Spinal cord (tissue), 10 donors: Measurements from ENCODE around the gene OSBPL8. TPM values are rescaled to one million over a fixed set of nuclear protein-coding genes. Genes with fewer than 3 reads are reported as not detected.
"Not testable (repeated sequence)": the region's sequence is repeated elsewhere in the genome, so short reads cannot be mapped to it uniquely, and the experiment has no call there.

ENCODE experiments used
- DNase-seq, 6 donors: peaks; one replicate each; pipeline versions ENCODE4 v3.0.0 to v3.0.0-alpha.2; 2013 to 2015; ENCODE audit warnings: low spot score in 6 of 6, low read depth in 4 of 6
- H3K27ac ChIP-seq: one replicate; pipeline ENCODE4 v1.5.1; 2013; ENCODE audit warnings: low read depth, low read length, control low read depth
- H3K27me3 ChIP-seq: one replicate; pipeline ENCODE4 v1.6.1; 2013; ENCODE audit warnings: low read length; ENCODE audit not compliant: control insufficient read depth, insufficient read depth
- H3K36me3 ChIP-seq: one replicate; pipeline ENCODE4 v1.6.1; 2013; ENCODE audit warnings: low read length; ENCODE audit not compliant: control insufficient read depth, insufficient read depth
- H3K4me1 ChIP-seq: one replicate; pipeline ENCODE4 v1.6.1; 2013; ENCODE audit warnings: low read length; ENCODE audit not compliant: control insufficient read depth, insufficient read depth
- H3K4me3 ChIP-seq: one replicate; pipeline ENCODE4 v1.5.1; 2013; ENCODE audit warnings: low read depth, low read length, control low read depth
- H3K9me3 ChIP-seq: one replicate; pipeline ENCODE4 v1.6.1; 2013; ENCODE audit warnings: low read length; ENCODE audit not compliant: control insufficient read depth, insufficient read depth
- WGBS: methylation state at CpG from one replicate; pipeline ENCODE4 v1.1.5; 2013; ENCODE audit warnings: missing lambda C conversion rate; ENCODE audit not compliant: insufficient coverage; 5-methylcytosine and 5-hydroxymethylcytosine counted together
- polyA plus RNA-seq, 2 donors: library from polyadenylated mRNA; unstranded; fragments of 120-200 nt; gene quantifications; one replicate each; pipeline ENCODE4 v1.2.1, GENCODE V29; 2013; ENCODE audit not compliant: insufficient read length in 2 of 2
- total RNA-seq, 2 donors: library from RNA; depleted of rRNA in 1 of 2; stranded (reverse); fragments of 120-200 nt in 1 of 2; fragments of >200 nt in 1 of 2; gene quantifications; one replicate each; pipeline versions ENCODE4 v1.2.3 to v1.2.4, GENCODE V29; 2013 to 2014
- donor health status: healthy.

OSBPL8 gene
- total and polyA plus RNA-seq, 4 donors = 34.1 to 149 (median 56.9) TPM

DNA sequence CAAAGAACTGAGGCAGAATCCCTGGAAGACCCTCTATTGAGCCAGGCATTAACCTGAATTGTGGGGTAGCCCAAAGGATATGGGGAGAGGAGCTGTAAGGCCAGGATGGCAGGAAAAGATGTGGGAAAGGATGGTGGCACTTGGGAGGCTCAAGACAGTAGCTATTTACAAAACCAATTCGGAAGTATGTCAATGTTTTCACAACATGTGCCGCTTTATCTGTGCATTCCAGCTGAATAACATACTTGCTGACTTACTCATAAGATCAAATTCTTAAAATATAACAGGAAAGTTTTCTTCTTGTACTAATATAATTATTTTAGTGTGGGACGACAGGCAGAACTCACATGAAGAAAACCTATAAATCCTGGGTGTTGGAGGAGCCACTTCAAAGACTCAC is 222.0 kb downstream of the OSBPL8 start:
- DNase-seq = no peak
- Histone ChIP-seq H3K4me3 (no peak overlapping the region), H3K9me3 (no peaks in the 10 kb centered on the region), H3K36me3 (no peaks in the 10 kb centered on the region), H3K4me1 (no peaks in the 10 kb centered on the region), H3K27ac (no peak overlapping the region), H3K27me3 (no peaks in the 10 kb centered on the region)
- no CpG with 5 or more reads among the region's 3 CpGs for WGBS

DNA sequence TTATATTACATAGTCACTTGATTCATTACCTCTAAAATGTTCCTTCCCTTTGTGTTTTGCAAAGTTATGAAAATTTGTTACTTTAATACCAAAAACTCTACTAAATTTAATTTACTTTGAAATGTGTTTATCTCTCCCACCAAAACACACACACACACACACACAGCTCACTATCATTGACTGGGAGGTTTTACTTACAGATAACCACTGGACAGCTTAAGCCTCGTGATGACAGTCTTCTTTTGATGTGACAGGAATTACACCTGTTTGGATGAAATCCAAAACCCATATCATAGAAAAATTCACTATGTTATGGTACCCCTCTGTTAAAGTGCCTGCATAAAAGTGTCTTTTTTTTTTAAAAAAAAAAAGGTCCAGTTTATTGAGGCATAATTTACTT is 227.0 kb downstream of the OSBPL8 start:
- WGBS = no CpG with 5 or more reads among the region's 1 CpG
- Histone ChIP-seq H3K36me3 (no peaks in the 10 kb centered on the region), H3K4me3 (no peak overlapping the region), H3K27me3 (no peaks in the 10 kb centered on the region), H3K4me1 (no peaks in the 10 kb centered on the region), H3K9me3 (no peaks in the 10 kb centered on the region), H3K27ac (no peak overlapping the region)
- DNase-seq = no peak

DNA sequence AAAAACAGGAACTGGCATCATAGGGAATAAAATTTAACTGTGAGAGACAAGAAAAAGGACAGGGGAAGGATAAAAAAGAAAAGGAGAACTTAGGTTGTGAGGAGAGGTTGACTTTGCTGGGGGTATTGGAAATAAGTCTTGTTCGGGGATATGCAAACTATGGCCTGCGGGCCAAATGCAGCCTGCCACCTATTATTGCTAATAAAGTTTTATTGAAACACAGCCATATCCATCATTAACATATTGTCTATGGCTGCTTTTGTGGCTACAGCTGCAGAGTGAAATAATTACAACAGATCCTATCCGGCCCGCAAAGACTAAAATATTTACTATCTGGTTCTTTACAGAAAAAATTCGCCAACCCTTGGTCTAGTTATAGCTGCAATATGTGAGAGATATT is 230.0 kb downstream of the OSBPL8 start:
- Histone ChIP-seq H3K4me3 (no peak overlapping the region), H3K27ac (no peak overlapping the region), H3K4me1 (no peaks in the 10 kb centered on the region), H3K36me3 (no peaks in the 10 kb centered on the region), H3K9me3 (no peaks in the 10 kb centered on the region), H3K27me3 (no peaks in the 10 kb centered on the region)
- no peak for DNase-seq
- no CpG with 5 or more reads among the region's 5 CpGs for WGBS

DNA sequence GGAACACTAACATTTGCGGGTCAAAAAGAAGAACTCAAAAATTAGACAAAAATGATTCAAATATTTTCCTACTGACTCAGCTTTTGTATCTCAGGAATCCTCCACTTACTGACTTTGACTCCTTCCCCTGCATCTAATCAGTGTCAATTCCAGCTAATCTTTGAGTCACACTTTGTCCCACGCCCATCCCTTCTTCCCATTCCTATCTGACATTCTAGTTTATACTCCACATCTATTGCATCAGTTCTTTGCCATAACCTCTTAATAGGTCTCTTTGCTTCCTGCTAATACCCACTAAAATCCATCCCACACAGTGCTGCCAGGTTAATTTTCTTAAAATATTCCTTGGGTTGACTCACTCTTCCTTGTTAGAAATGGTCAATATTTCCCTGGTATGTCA is 230.4 kb downstream of the OSBPL8 start:
- H3K27ac ChIP-seq = no peak overlapping the region
- no peaks in the 10 kb centered on the region for H3K9me3 ChIP-seq
- no peak overlapping the region for H3K4me3 ChIP-seq
- no peak for DNase-seq
- no peaks in the 10 kb centered on the region for H3K27me3 ChIP-seq
- WGBS = 88% methylated on average over 1 of the region's 2 CpGs
- H3K36me3 ChIP-seq = no peaks in the 10 kb centered on the region
- H3K4me1 ChIP-seq = no peaks in the 10 kb centered on the region

DNA sequence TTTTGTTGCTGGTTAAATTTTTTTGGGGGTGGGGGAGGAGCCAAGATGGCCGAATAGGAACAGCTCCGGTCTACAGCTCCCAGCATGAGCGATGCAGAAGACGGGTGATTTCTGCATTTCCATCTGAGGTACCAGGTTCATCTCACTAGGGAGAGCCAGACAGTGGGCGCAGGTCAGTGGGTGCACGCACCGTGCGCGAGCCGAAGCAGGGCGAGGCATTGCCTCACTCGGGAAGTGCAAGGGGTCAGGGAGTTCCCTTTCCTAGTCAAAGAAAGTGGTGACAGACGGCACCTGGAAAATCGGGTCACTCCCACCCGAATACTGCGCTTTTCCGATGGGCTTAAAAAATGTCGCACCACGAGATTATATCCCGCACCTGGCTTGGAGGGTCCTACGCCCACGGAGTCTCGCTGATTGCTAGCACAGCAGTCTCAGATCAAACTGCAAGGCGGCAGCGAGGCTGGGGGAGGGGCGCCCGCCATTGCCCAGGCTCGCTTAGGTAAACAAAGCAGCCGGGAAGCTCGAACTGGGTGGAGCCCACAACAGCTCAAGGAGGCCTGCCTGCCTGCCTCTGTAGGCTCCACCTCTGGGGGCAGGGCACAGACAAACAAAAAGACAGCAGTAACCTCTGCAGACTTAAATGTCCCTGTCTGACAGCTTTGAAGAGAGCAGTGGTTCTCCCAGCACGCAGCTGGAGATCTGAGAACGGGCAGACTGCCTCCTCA is 239.8 kb downstream of the OSBPL8 start:
- not testable (repeated sequence) for H3K4me1 ChIP-seq, H3K27ac ChIP-seq, H3K4me3 ChIP-seq, H3K27me3 ChIP-seq, DNase-seq, H3K9me3 ChIP-seq, H3K36me3 ChIP-seq
- 75% methylated on average over 16 of the region's 32 CpGs for WGBS

DNA sequence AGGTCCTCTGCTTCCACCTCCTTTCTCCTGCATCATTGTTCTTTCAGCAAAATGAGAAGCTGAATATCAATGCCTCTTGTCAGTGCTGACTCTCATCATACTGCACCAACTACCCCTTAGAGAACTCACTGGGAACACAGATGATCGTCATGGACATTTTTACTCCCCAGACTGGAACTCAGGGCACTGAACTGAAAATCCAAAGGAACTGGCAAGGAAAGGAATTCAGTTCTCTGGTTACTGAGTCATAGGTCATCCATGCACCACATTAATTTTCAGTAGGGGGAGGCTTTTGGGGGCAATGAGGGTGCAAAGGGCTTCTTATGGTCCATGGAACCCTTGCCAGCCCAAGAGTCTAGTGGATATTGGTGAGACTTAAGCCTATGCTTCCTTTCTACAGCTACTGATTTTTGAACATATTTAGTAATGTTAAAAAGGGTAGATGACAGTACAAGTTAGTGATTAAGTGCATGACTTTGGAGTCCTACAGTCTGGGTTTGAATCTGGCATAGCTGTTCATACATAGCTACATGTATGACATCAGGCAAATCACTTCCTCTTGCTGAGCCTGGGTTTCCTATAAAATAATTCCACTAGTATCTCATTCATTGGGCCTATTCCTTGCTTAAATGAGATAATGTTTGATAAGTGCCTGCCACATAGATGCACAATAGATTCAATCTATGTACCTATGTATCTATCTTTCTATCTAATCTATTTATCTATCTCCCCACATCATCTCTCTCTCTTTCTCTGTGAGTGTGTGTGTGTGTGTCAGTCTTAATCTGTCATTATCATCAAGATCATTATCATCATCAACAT is 240.6 kb downstream of the OSBPL8 start:
- Histone ChIP-seq H3K27me3 (no peaks in the 10 kb centered on the region), H3K36me3 (no peaks in the 10 kb centered on the region), H3K27ac (no peak overlapping the region), H3K4me3 (no peak overlapping the region), H3K4me1 (no peaks in the 10 kb centered on the region), H3K9me3 (no peaks in the 10 kb centered on the region)
- no peak for DNase-seq
- 60% methylated on average over 1 of the region's 1 CpG for WGBS

DNA sequence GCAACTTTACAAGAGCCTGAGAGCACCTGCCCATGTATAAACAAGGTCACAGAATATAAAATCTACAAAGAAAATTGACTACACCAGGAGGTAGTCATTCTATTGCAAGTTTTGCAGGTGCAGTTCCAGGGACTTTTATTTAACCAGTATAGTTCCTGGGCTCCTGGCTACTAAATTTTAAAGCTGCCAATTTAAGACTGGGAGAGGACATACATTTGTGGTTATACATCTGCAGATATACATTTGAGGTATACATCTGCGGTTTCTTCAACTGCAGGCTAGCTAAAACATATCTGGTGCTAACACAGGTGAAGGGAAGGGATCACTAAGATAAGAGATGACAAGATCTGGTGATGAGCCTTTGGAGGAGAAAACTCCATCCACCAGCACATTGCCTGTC is 241.6 kb downstream of the OSBPL8 start:
- DNase-seq = no peak
- H3K36me3 ChIP-seq = no peaks in the 10 kb centered on the region
- 100% methylated on average over 1 of the region's 1 CpG for WGBS
- H3K4me3 ChIP-seq = no peak overlapping the region
- no peaks in the 10 kb centered on the region for H3K9me3 ChIP-seq
- no peaks in the 10 kb centered on the region for H3K27me3 ChIP-seq
- H3K27ac ChIP-seq = no peak overlapping the region
- peaks cover 5% of the 10 kb centered on the region for H3K4me1 ChIP-seq

DNA sequence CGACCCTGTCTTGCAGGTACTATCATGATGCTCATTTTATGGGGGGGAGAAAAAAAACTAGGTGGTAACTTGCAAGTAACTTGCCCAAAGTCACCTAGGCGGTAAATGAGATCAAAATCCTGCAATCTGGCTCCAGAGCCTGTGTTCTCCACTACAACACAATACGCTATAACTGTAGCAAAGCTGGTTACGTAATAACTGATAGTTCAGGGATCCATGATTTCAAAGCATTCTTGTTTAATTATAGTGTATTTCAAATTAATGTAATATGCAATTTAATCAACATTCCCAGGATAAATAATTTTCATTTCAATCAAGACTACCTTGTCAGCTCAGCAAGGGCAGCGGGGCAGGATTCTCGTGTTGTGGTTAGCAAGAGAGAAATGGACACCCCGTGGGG is 243.1 kb downstream of the OSBPL8 start:
- peaks cover 11% of the 10 kb centered on the region for H3K4me1 ChIP-seq
- no peak overlapping the region for H3K4me3 ChIP-seq
- no peaks in the 10 kb centered on the region for H3K9me3 ChIP-seq
- WGBS = 83% methylated on average over 3 of the region's 7 CpGs
- H3K27ac ChIP-seq = no peak overlapping the region
- no peak for DNase-seq
- H3K27me3 ChIP-seq = no peaks in the 10 kb centered on the region
- H3K36me3 ChIP-seq = no peaks in the 10 kb centered on the region

DNA sequence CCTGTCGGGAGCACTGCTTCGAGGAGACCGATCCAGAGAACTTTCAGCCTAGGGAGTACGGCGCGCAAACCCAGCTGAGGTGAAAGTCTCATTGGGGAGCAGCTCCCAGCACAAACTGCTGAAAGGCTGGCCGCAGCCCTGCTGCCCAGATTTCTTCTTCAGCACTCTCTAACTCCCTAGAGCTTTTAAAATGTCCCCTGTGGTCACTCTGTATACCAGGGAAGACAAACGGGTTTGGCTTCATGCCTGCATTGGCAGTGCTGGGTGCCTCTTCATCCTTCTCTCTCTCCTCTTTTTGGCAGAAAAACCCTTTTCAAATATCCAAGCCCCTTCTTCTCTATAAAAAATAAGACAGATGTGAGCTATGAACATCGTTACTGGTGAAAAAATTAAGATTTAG is 246.3 kb downstream of the OSBPL8 start:
- Histone ChIP-seq H3K27ac (peak overlapping the region; percentile 52), H3K4me1 (peaks cover 11% of the 10 kb centered on the region), H3K36me3 (no peaks in the 10 kb centered on the region), H3K4me3 (no peak overlapping the region), H3K9me3 (no peaks in the 10 kb centered on the region), H3K27me3 (no peaks in the 10 kb centered on the region)
- peak; percentile 13 to 76 (median 40) for DNase-seq
- 44% methylated on average over 7 of the region's 9 CpGs for WGBS

DNA sequence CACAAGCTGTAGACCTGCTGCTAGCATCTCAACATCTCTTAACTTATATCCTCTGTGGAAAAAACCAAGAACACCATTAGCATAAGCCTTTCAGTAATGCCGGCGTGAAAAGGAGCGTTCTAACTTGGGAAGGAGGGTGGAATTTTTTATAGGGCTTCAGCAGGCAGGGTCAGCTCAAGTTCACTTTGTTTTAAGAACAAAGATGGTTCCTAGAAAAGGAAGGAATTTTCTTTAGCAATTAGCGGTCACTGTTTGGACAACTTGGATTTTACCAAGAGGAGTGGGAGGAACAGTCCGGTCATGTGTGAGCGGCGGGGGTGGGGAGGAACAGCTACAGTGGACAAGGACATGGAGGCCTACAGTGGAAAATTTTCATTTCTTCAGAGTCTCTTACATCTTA is 247.3 kb downstream of the OSBPL8 start:
- no peak for DNase-seq
- H3K9me3 ChIP-seq = no peaks in the 10 kb centered on the region
- H3K4me3 ChIP-seq = no peak overlapping the region
- H3K27ac ChIP-seq = no peak overlapping the region
- 56% methylated on average over 4 of the region's 7 CpGs for WGBS
- H3K4me1 ChIP-seq = peaks cover 11% of the 10 kb centered on the region
- H3K36me3 ChIP-seq = no peaks in the 10 kb centered on the region
- no peaks in the 10 kb centered on the region for H3K27me3 ChIP-seq
